Measurements from ENCODE around the gene VPS39. TPM values are rescaled to one million over a fixed set of nuclear protein-coding genes. Genes with fewer than 3 reads are reported as not detected.
A peak's percentile ranks its signal among the peaks of the same experiment; 100 is the strongest.

The VPS39 gene
- total and polyA plus RNA-seq, 2 of the 8 experiments (the other 6 are each of a cell fraction or from before 2014, with no cell fraction given), result 34.4 to 36.6 TPM

- H2BK120ac ChIP-seq (replicated peaks; ENCODE audit: low read depth, low read length), result no peak overlapping the region
- TF ChIP-seq CTBP2 (IDR thresholded peaks at IDR 0.05; ENCODE audit: borderline replicate concordance, insufficient read depth, insufficient read length, low read length) (no peak), USF2 (IDR thresholded peaks at IDR 0.05; ENCODE audit: low read length) (no peak), EZH2 (IDR thresholded peaks at IDR 0.05; ENCODE audit: low read depth, low read length, severe bottlenecking) (no peak), TBP (IDR thresholded peaks at IDR 0.05; ENCODE audit: low read depth, low read length) (no peak), EP300 (IDR thresholded peaks at IDR 0.05; ENCODE audit: borderline replicate concordance in 1 of 2, low read depth in 2 of 2, low read length in 2 of 2) (no peak), CHD1 (IDR thresholded peaks at IDR 0.05; ENCODE audit: low read depth, low read length) (no peak), MAX (IDR thresholded peaks at IDR 0.05) (no peak), KDM4A (IDR thresholded peaks at IDR 0.05; ENCODE audit: low read depth, low read length, severe bottlenecking) (no peak), TAF1 (IDR thresholded peaks at IDR 0.05; ENCODE audit: low read depth, low read length) (no peak)
Measured at GRCh38 chr15:42146551-42147430, 61.3 kb downstream of the VPS39 start.

More at GRCh38 chr15:42146551-42147430, 61.3 kb downstream of the VPS39 start:
- Histone ChIP-seq H3K36me3 (ENCODE audit: control insufficient read depth in 2 of 4, insufficient read depth in 4 of 4, low read length in 3 of 4) (no peaks in the 10 kb centered on the region), H3K9me3 (ENCODE audit: insufficient read depth in 2 of 2, low read depth in 1 of 2, low read length in 1 of 2) (no peaks in the 10 kb centered on the region), H2AFZ (ENCODE audit: low read length) (0 out of 2 replicates have a peak overlapping the region, but pooled peaks have one; percentile 34), H4K5ac (ENCODE audit: insufficient read length, low read depth, low read length) (no peak overlapping the region), H2AK5ac (ENCODE audit: low read depth, low read length) (no peak overlapping the region), H3K23me2 (ENCODE audit: low read depth, low read length) (no peaks in the 10 kb centered on the region), H3K56ac (replicated peaks; ENCODE audit: insufficient read length, low read depth, low read length) (no peak overlapping the region), H2BK20ac (ENCODE audit: low read length) (no peak overlapping the region), H3K4me2 (ENCODE audit: insufficient read depth in 1 of 2, low read depth in 2 of 2, low read length in 2 of 2) (no peak overlapping the region), H4K20me1 (replicated peaks in 1 of 2; ENCODE audit: control insufficient read depth in 1 of 2, insufficient read depth in 2 of 2, low read length in 2 of 2) (no peaks in the 10 kb centered on the region), H3K4me1 (replicated peaks in 1 of 4; ENCODE audit: control insufficient read depth in 3 of 4, insufficient read depth in 4 of 4, low read length in 3 of 4) (peaks cover 0 to 3% (median 0%) of the 10 kb centered on the region in 4 experiments; a peak in 1 of 7 replicates), H3K4ac (replicated peaks; ENCODE audit: insufficient read length, low read depth, low read length) (no peak overlapping the region), H2BK5ac (ENCODE audit: low read depth, low read length) (no peak overlapping the region), H3K27ac (ENCODE audit: low read depth, low read length) (no peak overlapping the region), H3K79me2 (ENCODE audit: control insufficient read depth in 1 of 2, insufficient read depth in 2 of 2, low read length in 2 of 2) (no peaks in the 10 kb centered on the region), H3K79me1 (ENCODE audit: low read depth, low read length) (no peaks in the 10 kb centered on the region), H2BK15ac (ENCODE audit: low read length) (peak overlapping the region; percentile 3; the same call in 1 of the 2 replicates), H3K27me3 (replicated peaks in 1 of 4; ENCODE audit: control insufficient read depth in 3 of 4, extremely low read depth in 1 of 4, insufficient read depth in 3 of 4, low read length in 3 of 4) (no peaks in the 10 kb centered on the region), H3K18ac (ENCODE audit: extremely low read depth, low read length) (no peak overlapping the region), H4K91ac (replicated peaks; ENCODE audit: insufficient read length, low read length) (no peak overlapping the region), H3K9ac (replicated peaks in 1 of 4; ENCODE audit: extremely low read depth in 1 of 4, low read depth in 3 of 4, low read length in 3 of 4) (no peak overlapping the region), H3K14ac (ENCODE audit: insufficient read length) (no peak overlapping the region), H2BK12ac (ENCODE audit: low read depth, low read length) (no peak overlapping the region), H3K4me3 (ENCODE audit: extremely low read depth in 1 of 4, insufficient read depth in 2 of 4, low read depth in 3 of 4, low read length in 4 of 4) (no peak overlapping the region), H4K8ac (ENCODE audit: extremely low read depth, insufficient read depth, low read length) (peak overlapping the region; percentile 89), H3K23ac (ENCODE audit: insufficient read length) (no peak overlapping the region)
- CTCF ChIA-PET (ENCODE audit: partially characterized antibody), result interaction anchor here (0.8 to 22.6 kb wide), 8 partner anchors 10 to 239 kb away, joined by 3 to 416 read pairs (median 7); partner anchors contain the start of gene PLA2G4F
- DNase-seq (ENCODE audit: low read depth in 1 of 2, low spot score in 2 of 2) (no peak), FAIRE-seq (no peak)
- POLR2A ChIA-PET (ENCODE audit: partially characterized antibody), result interaction anchor here (0.6 kb wide), 1 partner anchor 444 kb away, joined by 3 read pairs; no protein-coding TSS in a partner anchor
- WGBS, 2 experiments (ENCODE audit: extremely low coverage in 1 of 2, insufficient coverage in 1 of 2, insufficient read length in 1 of 2, insufficient replicate concordance in 2 of 2, low coverage in 1 of 2, low lambda C conversion rate in 2 of 2, missing lambda C conversion rate in 1 of 2), result 92% methylated on average over 24 of the region's 24 CpGs; no CpG with 5 or more reads in 1 of the 2 experiments
